Caco-2 (cell line): ENCODE results near the gene CEBPA. TPM values are rescaled to one million over a fixed set of nuclear protein-coding genes. Genes with fewer than 3 reads are reported as not detected.

Source experiments
- BruUV-seq: library from RNA; stranded (reverse); fragments of 400-500 nt; replicated peaks from 2 replicates; lab custom pipeline; 2021; lab: Mats Ljungman, UMichigan
- CTCF ChIA-PET: fragments of 300-600 bp; sonication (Branson Sonifier 250); formaldehyde crosslinking; loops from one replicate; lab custom pipeline; 2022; ENCODE audit warnings: antibody characterized with exemption; lab: Charles Lee
- POLR2A ChIA-PET: fragments of 300-600 bp; sonication (Branson Sonifier 250); formaldehyde crosslinking; loops from one replicate; lab custom pipeline; 2022; ENCODE audit warnings: antibody characterized with exemption; lab: Charles Lee
- DNase-seq, 2 experiments: peaks; one replicate each; pipeline versions ENCODE4 v3.0.0 to v3.0.0-alpha.2; 2020 to 2022
- H3K27me3 ChIP-seq: replicated peaks from 2 replicates; pipeline ENCODE4 v1.6.0; 2011; ENCODE audit warnings: low read length; ENCODE audit not compliant: control insufficient read depth, insufficient read depth
- H3K36me3 ChIP-seq: 2 replicates; pipeline ENCODE4 v1.5.1; 2011; ENCODE audit warnings: low read length; ENCODE audit not compliant: control insufficient read depth, insufficient read depth
- H3K4me1 ChIP-seq: fragments of 250-450 bp; sonication (Bioruptor Pico); 2 replicates; pipeline ENCODE4 v1.5.1; 2020; ENCODE audit warnings: mild to moderate bottlenecking
- H3K4me3 ChIP-seq: 2 replicates; pipeline ENCODE4 v1.5.1; 2011; ENCODE audit warnings: low read depth, mild to moderate bottlenecking, control low read depth, low read length
- H3K9me3 ChIP-seq: fragments of 250-450 bp; sonication (Bioruptor Pico); 2 replicates; pipeline ENCODE4 v1.5.1; 2020; ENCODE audit warnings: mild to moderate bottlenecking, moderate library complexity
- H3K27ac Mint-ChIP-seq: one replicate; pipeline ENCODE4 v1.8.0; 2022; ENCODE audit warnings: mixed read lengths; ENCODE audit not compliant: unreplicated experiment
- H3K27me3 Mint-ChIP-seq: one replicate; pipeline ENCODE4 v1.8.0; 2022; ENCODE audit warnings: mixed read lengths; ENCODE audit not compliant: insufficient read depth, unreplicated experiment
- H3K36me3 Mint-ChIP-seq: one replicate; pipeline ENCODE4 v1.8.0; 2022; ENCODE audit warnings: mild to moderate bottlenecking, mixed read lengths; ENCODE audit not compliant: insufficient read depth, unreplicated experiment
- H3K4me1 Mint-ChIP-seq: one replicate; pipeline ENCODE4 v1.8.0; 2022; ENCODE audit warnings: low read depth, mixed read lengths; ENCODE audit not compliant: unreplicated experiment
- H3K4me3 Mint-ChIP-seq: one replicate; pipeline ENCODE4 v1.8.0; 2022; ENCODE audit warnings: mild to moderate bottlenecking, moderate library complexity, mixed read lengths; ENCODE audit not compliant: unreplicated experiment
- H3K9me3 Mint-ChIP-seq: one replicate; pipeline ENCODE4 v1.8.0; 2022; ENCODE audit warnings: mixed read lengths; ENCODE audit not compliant: unreplicated experiment
- intact Hi-C: fragments of 100-400 bp; cut with micrococcal nuclease; formaldehyde crosslinking; loops from one replicate; pipeline ENCODE4 v1.10.0; 2022; ENCODE audit not compliant: unreplicated experiment
- total RNA-seq: library from RNA; stranded (reverse); gene quantifications from 2 replicates; pipeline ENCODE4 v1.2.3, GENCODE V29; 2022
- TF ChIP-seq, protein P1 (sequence below), 2 experiments: fragments of 200-600 bp in 1 of 2; IDR thresholded peaks; 1 replicate in 1 of 2; 2 replicates in 1 of 2; pipeline versions ENCODE4 v1.5.1 to v1.8.0; 2011 to 2022; ENCODE audit warnings: antibody characterized with exemption in 1 of 2, control low read depth in 1 of 2, inconsistent platforms in 1 of 2, low read depth in 1 of 2, low read length in 1 of 2, mild to moderate bottlenecking in 1 of 2, moderate library complexity in 1 of 2; ENCODE audit not compliant: insufficient read depth in 1 of 2, severe bottlenecking in 1 of 2, unreplicated experiment in 1 of 2

Gene CEBPA
- total RNA-seq, 1 experiment from 2014 or later: 110 TPM

DNA sequence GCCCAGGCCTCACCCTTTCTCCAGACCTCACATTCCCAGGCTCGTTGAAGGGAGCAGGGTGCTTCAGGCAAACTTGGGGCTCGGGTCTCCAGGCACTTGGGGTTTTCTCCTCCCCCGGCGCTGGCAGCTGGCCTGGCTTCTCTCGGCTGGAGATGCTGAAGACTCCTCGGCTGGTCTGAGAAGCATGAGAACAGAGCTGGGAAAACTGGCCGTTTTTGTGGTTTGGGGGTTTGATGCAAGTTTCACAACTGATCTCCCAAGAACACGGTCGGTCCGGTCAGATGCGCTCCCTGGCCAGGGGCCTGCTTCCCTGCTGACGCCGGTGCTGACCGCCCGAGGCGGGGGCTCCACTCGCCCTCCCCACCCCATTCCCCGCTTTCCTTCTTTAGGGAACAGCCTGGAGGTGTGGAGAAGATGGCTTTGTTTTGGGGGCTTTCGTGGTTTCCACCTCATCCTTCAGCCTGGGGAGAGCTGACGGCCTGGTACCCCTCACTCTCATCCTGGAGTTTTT, 35.3 kb downstream of the CEBPA start:
- Mint-ChIP-seq H3K27me3 (no peaks in the 10 kb centered on the region), H3K4me1 (no peaks in the 10 kb centered on the region), H3K4me3 (no peak overlapping the region), H3K9me3 (no peaks in the 10 kb centered on the region), H3K36me3 (no peaks in the 10 kb centered on the region), H3K27ac (no peak overlapping the region)
- Histone ChIP-seq H3K27me3 (no peaks in the 10 kb centered on the region), H3K36me3 (no peaks in the 10 kb centered on the region), H3K4me3 (no peak overlapping the region), H3K4me1 (no peaks in the 10 kb centered on the region; the same call in 1 of the 2 replicates), H3K9me3 (no peaks in the 10 kb centered on the region)
- BruUV-seq: no TSS peak
- TF ChIP-seq, protein P1, sequence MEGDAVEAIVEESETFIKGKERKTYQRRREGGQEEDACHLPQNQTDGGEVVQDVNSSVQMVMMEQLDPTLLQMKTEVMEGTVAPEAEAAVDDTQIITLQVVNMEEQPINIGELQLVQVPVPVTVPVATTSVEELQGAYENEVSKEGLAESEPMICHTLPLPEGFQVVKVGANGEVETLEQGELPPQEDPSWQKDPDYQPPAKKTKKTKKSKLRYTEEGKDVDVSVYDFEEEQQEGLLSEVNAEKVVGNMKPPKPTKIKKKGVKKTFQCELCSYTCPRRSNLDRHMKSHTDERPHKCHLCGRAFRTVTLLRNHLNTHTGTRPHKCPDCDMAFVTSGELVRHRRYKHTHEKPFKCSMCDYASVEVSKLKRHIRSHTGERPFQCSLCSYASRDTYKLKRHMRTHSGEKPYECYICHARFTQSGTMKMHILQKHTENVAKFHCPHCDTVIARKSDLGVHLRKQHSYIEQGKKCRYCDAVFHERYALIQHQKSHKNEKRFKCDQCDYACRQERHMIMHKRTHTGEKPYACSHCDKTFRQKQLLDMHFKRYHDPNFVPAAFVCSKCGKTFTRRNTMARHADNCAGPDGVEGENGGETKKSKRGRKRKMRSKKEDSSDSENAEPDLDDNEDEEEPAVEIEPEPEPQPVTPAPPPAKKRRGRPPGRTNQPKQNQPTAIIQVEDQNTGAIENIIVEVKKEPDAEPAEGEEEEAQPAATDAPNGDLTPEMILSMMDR (IDR thresholded peaks at IDR 0.05; ENCODE audit: insufficient read depth in 1 of 2, low read depth in 1 of 2, low read length in 1 of 2, severe bottlenecking in 1 of 2, unreplicated experiment in 1 of 2): no peak
- ChIA-PET POLR2A (interaction anchor here (1.0 kb wide), 1 partner anchor 35 kb away, joined by 3 read pairs; the partner anchor contains the start of gene CEBPA), CTCF (no interaction called here)
- intact Hi-C loops: no loop called here
- DNase-seq: no peak

DNA sequence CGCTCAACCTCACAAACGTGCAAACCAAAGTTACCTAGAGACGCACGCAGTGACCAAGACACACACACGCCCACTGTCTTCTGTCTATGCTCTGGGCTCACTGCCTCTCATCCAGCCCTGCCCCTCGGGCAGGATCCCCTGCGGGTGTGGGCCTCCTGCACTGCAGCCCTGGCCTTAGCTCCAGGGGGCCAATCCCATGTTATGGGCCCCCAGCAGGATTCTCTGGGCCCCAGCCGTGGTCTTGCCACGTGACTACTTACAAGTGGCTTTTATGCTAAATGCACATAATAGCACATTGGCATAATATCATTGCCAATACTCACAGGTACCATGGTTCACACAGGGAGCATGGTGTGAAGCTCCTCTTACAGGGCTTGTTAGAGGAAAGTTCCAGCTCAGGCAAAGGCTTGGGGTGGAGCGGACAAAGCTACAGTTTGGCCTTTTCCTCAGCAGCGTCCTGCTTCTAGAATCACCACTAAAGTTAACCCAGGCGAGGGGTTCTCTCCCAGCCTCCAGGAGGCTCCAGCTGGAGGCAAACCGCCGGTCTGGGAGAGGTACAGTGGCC, 37.4 kb downstream of the CEBPA start:
- ChIA-PET POLR2A (interaction anchor here (0.5 kb wide), 1 partner anchor 42 kb away, joined by 3 read pairs; no protein-coding TSS in a partner anchor), CTCF (interaction anchor here (0.7 kb wide), 1 partner anchor 144 kb away, joined by 4 read pairs; no protein-coding TSS in a partner anchor)
- Mint-ChIP-seq H3K4me3 (no peak overlapping the region), H3K36me3 (no peaks in the 10 kb centered on the region), H3K9me3 (no peaks in the 10 kb centered on the region), H3K4me1 (no peaks in the 10 kb centered on the region), H3K27ac (no peak overlapping the region), H3K27me3 (no peaks in the 10 kb centered on the region)
- intact Hi-C loops: no loop called here
- BruUV-seq: no TSS peak
- no peaks in the 10 kb centered on the region for H3K27me3 ChIP-seq
- no peaks in the 10 kb centered on the region for H3K36me3 ChIP-seq
- no peak overlapping the region for H3K4me3 ChIP-seq
- H3K4me1 ChIP-seq: no peaks in the 10 kb centered on the region; the same call in 1 of the 2 replicates
- H3K9me3 ChIP-seq: no peaks in the 10 kb centered on the region
- DNase-seq: no peak
- TF ChIP-seq, protein P1 (IDR thresholded peaks at IDR 0.05; ENCODE audit: insufficient read depth in 1 of 2, low read depth in 1 of 2, low read length in 1 of 2, severe bottlenecking in 1 of 2, unreplicated experiment in 1 of 2): no peak

DNA sequence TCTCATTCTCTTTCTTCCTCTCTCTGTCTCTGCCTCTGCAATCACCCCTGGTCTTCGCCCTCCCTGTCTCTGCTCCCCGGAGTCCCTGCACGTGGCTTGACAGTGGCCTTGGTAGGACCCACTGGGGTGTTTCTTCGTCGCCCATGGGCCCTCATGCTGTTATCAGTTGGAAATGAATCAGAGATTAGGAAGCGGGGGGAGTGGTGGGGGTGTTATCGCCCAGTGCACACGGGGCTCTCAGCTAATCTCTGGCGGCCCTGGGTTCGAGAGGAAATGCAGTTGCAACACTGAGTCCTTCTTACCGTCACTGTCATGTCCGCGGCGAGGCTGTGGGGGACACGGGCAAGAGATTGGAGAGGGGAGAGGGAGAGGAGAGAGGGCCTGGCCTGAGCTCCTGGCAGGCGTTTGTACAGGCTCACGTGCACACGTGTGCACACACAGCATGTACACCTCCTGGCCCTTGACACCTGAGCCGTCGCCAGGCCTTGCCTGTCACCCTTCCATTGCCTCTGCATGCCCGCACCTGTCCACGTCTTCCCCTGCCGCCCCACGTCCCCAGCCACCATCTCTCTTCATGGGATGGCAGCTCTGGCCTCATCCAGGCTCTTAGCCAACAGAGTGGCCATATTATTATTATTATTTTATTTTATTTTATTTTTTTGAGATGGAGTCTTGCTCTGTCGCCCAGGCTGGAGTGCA, 38.9 kb downstream of the CEBPA start:
- intact Hi-C loops: no loop called here
- Histone ChIP-seq H3K9me3 (peaks cover 3% of the 10 kb centered on the region; the same call in 1 of the 2 replicates), H3K36me3 (no peaks in the 10 kb centered on the region), H3K4me3 (no peak overlapping the region), H3K27me3 (no peaks in the 10 kb centered on the region), H3K4me1 (no peaks in the 10 kb centered on the region; the same call in 1 of the 2 replicates)
- ChIA-PET CTCF (no interaction called here), POLR2A (no interaction called here)
- Mint-ChIP-seq H3K4me3 (no peak overlapping the region), H3K36me3 (no peaks in the 10 kb centered on the region), H3K4me1 (no peaks in the 10 kb centered on the region), H3K9me3 (peaks cover 3% of the 10 kb centered on the region), H3K27me3 (no peaks in the 10 kb centered on the region), H3K27ac (no peak overlapping the region)
- TF ChIP-seq, protein P1 (IDR thresholded peaks at IDR 0.05; ENCODE audit: insufficient read depth in 1 of 2, low read depth in 1 of 2, low read length in 1 of 2, severe bottlenecking in 1 of 2, unreplicated experiment in 1 of 2): no peak
- DNase-seq: no peak
- BruUV-seq: no TSS peak
